IMR-90 (cell line): ENCODE data around the gene PROSER2. TPM values are rescaled to one million over a fixed set of nuclear protein-coding genes. Genes with fewer than 3 reads are reported as not detected.

ENCODE experiments used
- ATAC-seq: fragments of 200-7000 bp; cut with Tn5 transposase; 2 replicates; pipeline ENCODE4 v1.9.1; 2020; ENCODE audit warnings: low read depth, mild to moderate bottlenecking, moderate library complexity
- BruUV-seq: library from RNA; stranded (reverse); fragments of 400-500 nt; replicated peaks from 2 replicates; lab custom pipeline; 2021; lab: Mats Ljungman, UMichigan
- CTCF ChIA-PET: fragments of 300-600 bp; formaldehyde crosslinking; extraction: SDS; loops from one replicate; lab custom pipeline; 2021; ENCODE audit warnings: antibody characterized with exemption; lab: Yijun Ruan, JAX
- POLR2A ChIA-PET: fragments of 300-600 bp; sonication (Branson Sonifier 250); formaldehyde crosslinking; loops from one replicate; lab custom pipeline; 2022; ENCODE audit warnings: antibody characterized with exemption; ENCODE audit not compliant: unreplicated experiment; lab: Charles Lee
- DNase-seq: peaks from one replicate; pipeline ENCODE4 v3.0.0; 2013
- H2AFZ ChIP-seq: replicated peaks from 2 replicates; pipeline ENCODE3; 2013; ENCODE audit warnings: low read length, mild to moderate bottlenecking; ENCODE audit not compliant: poor library complexity
- H2AK5ac ChIP-seq: 2 replicates; pipeline ENCODE4 v1.6.1; 2013; ENCODE audit warnings: low read depth, low read length, inconsistent platforms
- H2AK9ac ChIP-seq: replicated peaks from 2 replicates; pipeline ENCODE3; 2013; ENCODE audit warnings: mild to moderate bottlenecking, low read depth, low read length, moderate library complexity; ENCODE audit not compliant: poor library complexity
- H2BK120ac ChIP-seq: 2 replicates; pipeline ENCODE4 v1.6.1; 2013; ENCODE audit warnings: low read depth, low read length, inconsistent platforms
- H2BK15ac ChIP-seq: 3 replicates; pipeline ENCODE4 v1.6.1; 2013; ENCODE audit warnings: low read depth, low read length, inconsistent platforms
- H2BK20ac ChIP-seq: 2 replicates; pipeline ENCODE4 v1.6.1; 2013; ENCODE audit warnings: low read depth, mild to moderate bottlenecking, inconsistent platforms, low read length, moderate library complexity
- H2BK5ac ChIP-seq: 2 replicates; pipeline ENCODE4 v1.6.1; 2013; ENCODE audit warnings: mild to moderate bottlenecking, low read depth, low read length, inconsistent platforms; ENCODE audit not compliant: poor library complexity, severe bottlenecking
- H3K14ac ChIP-seq: replicated peaks from 2 replicates; pipeline ENCODE4 v1.6.1; 2013; ENCODE audit warnings: low read depth, low read length, inconsistent platforms
- H3K18ac ChIP-seq: 2 replicates; pipeline ENCODE4 v1.6.1; 2013; ENCODE audit warnings: low read depth, low read length, control low read depth
- H3K23ac ChIP-seq: 2 replicates; pipeline ENCODE4 v1.6.1; 2013; ENCODE audit warnings: low read depth, low read length, inconsistent platforms
- H3K27ac ChIP-seq: 2 replicates; pipeline ENCODE4 v1.5.1; 2013; ENCODE audit warnings: mild to moderate bottlenecking, control low read depth, low read length; ENCODE audit not compliant: insufficient read depth
- H3K27me3 ChIP-seq: 2 replicates; pipeline ENCODE4 v1.6.1; 2013; ENCODE audit warnings: low read length; ENCODE audit not compliant: control insufficient read depth, insufficient read depth
- H3K36me3 ChIP-seq: 2 replicates; pipeline ENCODE4 v1.6.1; 2013; ENCODE audit warnings: low read length, mixed read lengths; ENCODE audit not compliant: control insufficient read depth, insufficient read depth
- H3K4ac ChIP-seq: 2 replicates; pipeline ENCODE4 v1.6.1; 2013; ENCODE audit warnings: low read depth, low read length, inconsistent platforms
- H3K4me1 ChIP-seq: 2 replicates; pipeline ENCODE4 v1.6.1; 2013; ENCODE audit warnings: low read length, mixed read lengths; ENCODE audit not compliant: control insufficient read depth, insufficient read depth
- H3K4me2 ChIP-seq: 2 replicates; pipeline ENCODE4 v1.6.1; 2013; ENCODE audit warnings: low read depth, mild to moderate bottlenecking, control low read depth, low read length, moderate library complexity
- H3K4me3 ChIP-seq: 2 replicates; pipeline ENCODE4 v1.5.1; 2013; ENCODE audit warnings: low read depth, mild to moderate bottlenecking, control low read depth, low read length, moderate library complexity; ENCODE audit not compliant: insufficient read depth
- H3K56ac ChIP-seq: 2 replicates; pipeline ENCODE4 v1.6.1; 2013; ENCODE audit warnings: low read length, inconsistent platforms; ENCODE audit not compliant: insufficient read depth; ENCODE audit errors: extremely low read depth
- H3K79me1 ChIP-seq, 2 experiments: 2 replicates each; pipeline ENCODE4 v1.6.1; 2013; ENCODE audit warnings: low read length in 2 of 2, inconsistent platforms in 1 of 2, low read depth in 1 of 2
- H3K9ac ChIP-seq: 2 replicates; pipeline ENCODE4 v1.6.1; 2013; ENCODE audit warnings: low read depth, low read length, control low read depth
- H3K9me1 ChIP-seq: 2 replicates; pipeline ENCODE4 v1.6.1; 2013; ENCODE audit warnings: low read length, inconsistent platforms; ENCODE audit not compliant: insufficient read depth
- H3K9me3 ChIP-seq: 2 replicates; pipeline ENCODE4 v1.6.1; 2013; ENCODE audit warnings: low read length; ENCODE audit not compliant: control insufficient read depth, insufficient read depth
- H4K20me1 ChIP-seq: 2 replicates; pipeline ENCODE4 v1.6.1; 2013; ENCODE audit warnings: low read length, inconsistent platforms; ENCODE audit not compliant: insufficient read depth
- H4K5ac ChIP-seq: 2 replicates; pipeline ENCODE4 v1.6.1; 2013; ENCODE audit warnings: mild to moderate bottlenecking, low read depth, low read length, control low read depth
- H4K8ac ChIP-seq, 2 experiments: 2 replicates each; pipeline ENCODE4 v1.6.1; 2013; ENCODE audit warnings: low read depth in 2 of 2, low read length in 2 of 2, control low read depth in 1 of 2, inconsistent platforms in 1 of 2
- H4K91ac ChIP-seq: 2 replicates; pipeline ENCODE4 v1.6.1; 2013; ENCODE audit warnings: low read depth, low read length, inconsistent platforms; ENCODE audit not compliant: insufficient read depth
- BHLHE40 ChIP-seq: fragments of 150-350 bp; IDR thresholded peaks from 2 replicates; pipeline ENCODE4 v1.6.1; 2016; ENCODE audit warnings: mild to moderate bottlenecking, low read depth, low read length
- CEBPB ChIP-seq: IDR thresholded peaks from 2 replicates; pipeline ENCODE4 v1.6.1; 2012; ENCODE audit warnings: low read depth, low read length, improper control_type of control experiment
- CHD1 ChIP-seq: IDR thresholded peaks from 2 replicates; pipeline ENCODE4 v1.6.1; 2012; ENCODE audit warnings: low read depth, low read length, improper control_type of control experiment
- FOS ChIP-seq: fragments of 150-350 bp; IDR thresholded peaks from 2 replicates; pipeline ENCODE4 v1.6.1; 2016; ENCODE audit warnings: low read depth, low read length
- MAZ ChIP-seq: IDR thresholded peaks from 2 replicates; pipeline ENCODE4 v1.6.1; 2012; ENCODE audit warnings: low read depth, mild to moderate bottlenecking, low read length, improper control_type of control experiment, moderate library complexity, borderline replicate concordance
- MXI1 ChIP-seq: IDR thresholded peaks from 2 replicates; pipeline ENCODE4 v1.6.1; 2012; ENCODE audit warnings: low read depth, mild to moderate bottlenecking, low read length, moderate library complexity, borderline replicate concordance
- NFE2L2 ChIP-seq: fragments of 150-350 bp; IDR thresholded peaks from 2 replicates; pipeline ENCODE4 v1.6.1; 2016; ENCODE audit warnings: low read depth, mild to moderate bottlenecking, low read length
- POLR2A ChIP-seq: IDR thresholded peaks from 2 replicates; pipeline ENCODE4 v1.6.1; 2012; ENCODE audit warnings: mild to moderate bottlenecking, low read depth, low read length
- RAD21 ChIP-seq: IDR thresholded peaks from 2 replicates; pipeline ENCODE4 v1.6.1; 2012; ENCODE audit warnings: low read length, improper control_type of control experiment
- RCOR1 ChIP-seq: IDR thresholded peaks from 2 replicates; pipeline ENCODE4 v1.6.1; 2012; ENCODE audit warnings: mild to moderate bottlenecking, low read length, improper control_type of control experiment; ENCODE audit not compliant: insufficient replicate concordance
- RFX5 ChIP-seq: IDR thresholded peaks from 2 replicates; pipeline ENCODE4 v1.8.0; 2012; ENCODE audit warnings: low read depth, mild to moderate bottlenecking, low read length, moderate library complexity
- USF2 ChIP-seq: fragments of 150-350 bp; IDR thresholded peaks from 2 replicates; pipeline ENCODE4 v1.6.1; 2017; ENCODE audit warnings: mild to moderate bottlenecking, antibody characterized with exemption, low read length, low read depth
- WGBS, 2 experiments: methylation state at CpG; one replicate each; pipeline versions ENCODE4 v1.1.5 to v1.1.7; 2013; ENCODE audit warnings: missing lambda C conversion rate in 2 of 2; ENCODE audit not compliant: insufficient read length in 1 of 2; ENCODE audit errors: extremely low coverage in 2 of 2; 5-methylcytosine and 5-hydroxymethylcytosine counted together
- dilution Hi-C: fragments of 300-500 bp; cut with HindIII; formaldehyde crosslinking; loops from one replicate; pipeline ENCODE4 v1.14.3; 2018; ENCODE audit warnings: low sequenced_read_pairs; ENCODE audit not compliant: unreplicated experiment
- in situ Hi-C: fragments of 300-500 bp; cut with MboI; formaldehyde crosslinking; loops from 3 replicates; pipeline ENCODE4 v1.14.3; 2019; ENCODE audit warnings: low sequenced_read_pairs, inconsistent platforms, mixed read lengths
- intact Hi-C: fragments of 100-400 bp; cut with micrococcal nuclease; formaldehyde crosslinking; loops from 2 replicates; pipeline ENCODE4 v1.10.0; 2022
- polyA plus RNA-seq, 3 experiments: library from polyadenylated mRNA; depleted of rRNA; stranded (reverse); fragments of >200 nt; gene quantifications; 2 replicates each; pipeline ENCODE4 v1.2.3, GENCODE V29; 2012; ENCODE audit warnings: low replicate concordance in 1 of 3
- total RNA-seq: library from RNA; depleted of rRNA; stranded (reverse); fragments of >200 nt; gene quantifications from 2 replicates; pipeline ENCODE4 v1.2.3, GENCODE V29; 2012
- TF ChIP-seq, protein P1 (sequence below): fragments of 150-350 bp; IDR thresholded peaks from 2 replicates; pipeline ENCODE4 v1.6.1; 2016; ENCODE audit warnings: low read depth, mild to moderate bottlenecking, low read length, moderate library complexity, borderline replicate concordance

The PROSER2 gene
- total and polyA plus RNA-seq, 2 of the 4 experiments (the other 2 are of a cell fraction), result 1.4 to 2.0 TPM

DNA sequence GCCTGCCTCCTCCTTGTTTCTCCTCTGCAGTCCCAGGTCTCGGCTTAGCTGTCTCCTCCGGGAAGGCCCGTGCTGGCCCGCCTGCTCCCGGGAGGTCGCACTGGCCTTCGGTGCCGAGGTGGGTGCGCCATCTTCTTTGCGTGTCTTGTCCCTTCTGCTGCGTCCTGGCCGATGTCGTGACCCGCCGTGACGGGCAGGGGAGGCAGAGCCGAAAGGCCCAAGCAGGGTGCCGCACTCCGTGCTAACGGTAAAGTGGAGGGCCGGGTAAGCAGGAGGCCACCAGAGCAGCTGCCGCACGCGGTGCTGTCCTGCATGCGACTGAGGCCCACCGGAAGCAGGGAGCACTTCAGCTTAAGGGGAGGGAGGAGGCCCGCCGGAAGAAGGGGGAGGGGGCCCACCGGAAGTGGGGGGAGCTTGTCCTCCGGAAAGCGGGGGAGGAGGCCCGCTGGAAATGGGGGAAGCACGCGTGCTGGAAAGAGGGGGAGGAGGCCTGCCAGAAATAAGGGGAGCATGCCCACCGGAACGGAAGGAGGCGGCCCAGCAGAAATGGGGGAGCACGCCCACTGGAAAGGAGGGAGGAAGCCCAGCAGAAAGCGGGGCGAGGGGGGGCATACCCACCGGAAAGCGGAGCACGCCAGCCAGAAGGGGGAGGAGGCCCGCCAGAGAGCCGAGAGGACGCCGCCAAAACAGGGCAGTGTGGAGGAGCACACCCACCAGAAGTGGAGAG is 71.4 kb downstream of the PROSER2 start:
- Histone ChIP-seq H3K9ac (no peak overlapping the region), H4K5ac (no peak overlapping the region), H3K4me2 (no peak overlapping the region), H3K4me3 (no peak overlapping the region), H3K4me1 (peaks cover 3% of the 10 kb centered on the region; the same call in 1 of the 2 replicates), H4K8ac (no peak overlapping the region), H3K18ac (no peak overlapping the region), H3K9me1 (peaks cover 7% of the 10 kb centered on the region; the same call in 1 of the 2 replicates), H3K79me1 (no peaks in the 10 kb centered on the region), H2BK5ac (no peak overlapping the region), H2BK120ac (no peak overlapping the region), H3K14ac (no peak overlapping the region), H3K9me3 (no peaks in the 10 kb centered on the region), H3K27ac (no peak overlapping the region), H2AK5ac (no peak overlapping the region), H4K91ac (no peak overlapping the region), H3K56ac (no peak overlapping the region), H2AK9ac (no peak overlapping the region), H2BK15ac (no peak overlapping the region), H4K20me1 (no peaks in the 10 kb centered on the region), H2AFZ (no peak overlapping the region), H3K23ac (no peak overlapping the region), H3K36me3 (no peaks in the 10 kb centered on the region), H2BK20ac (no peak overlapping the region), H3K27me3 (no peaks in the 10 kb centered on the region), H3K4ac (no peak overlapping the region)
- in situ Hi-C loops (no loop called here), intact Hi-C loops (no loop called here), dilution Hi-C loops (no loop called here)
- 93% methylated on average over 17 of the region's 47 CpGs; no CpG with 5 or more reads in 1 of the 2 experiments for WGBS, 2 experiments
- ATAC-seq (no peak), DNase-seq (no peak)
- no peak for TF ChIP-seq RCOR1
- no peak for TF ChIP-seq USF2
- TF ChIP-seq CHD1, result no peak
- no peak for TF ChIP-seq NFE2L2
- TF ChIP-seq BHLHE40, result no peak
- TF ChIP-seq MAZ, result no peak
- no peak for TF ChIP-seq RAD21
- TF ChIP-seq POLR2A, result no peak
- TF ChIP-seq, protein P1, sequence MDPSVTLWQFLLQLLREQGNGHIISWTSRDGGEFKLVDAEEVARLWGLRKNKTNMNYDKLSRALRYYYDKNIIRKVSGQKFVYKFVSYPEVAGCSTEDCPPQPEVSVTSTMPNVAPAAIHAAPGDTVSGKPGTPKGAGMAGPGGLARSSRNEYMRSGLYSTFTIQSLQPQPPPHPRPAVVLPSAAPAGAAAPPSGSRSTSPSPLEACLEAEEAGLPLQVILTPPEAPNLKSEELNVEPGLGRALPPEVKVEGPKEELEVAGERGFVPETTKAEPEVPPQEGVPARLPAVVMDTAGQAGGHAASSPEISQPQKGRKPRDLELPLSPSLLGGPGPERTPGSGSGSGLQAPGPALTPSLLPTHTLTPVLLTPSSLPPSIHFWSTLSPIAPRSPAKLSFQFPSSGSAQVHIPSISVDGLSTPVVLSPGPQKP, result no peak
- TF ChIP-seq FOS, result no peak
- TF ChIP-seq CEBPB, result no peak
- TF ChIP-seq RFX5, result no peak
- no peak for TF ChIP-seq MXI1
- no TSS peak for BruUV-seq
- ChIA-PET POLR2A (no interaction called here), CTCF (no interaction called here)
